GM12865 (cell line): ENCODE results near the gene PIWIL4.
"Not testable (repeated sequence)": the region's sequence is repeated elsewhere in the genome, so short reads cannot be mapped to it uniquely, and the experiment has no call there.

ENCODE experiments used
- DNase-seq: peaks from one replicate; pipeline ENCODE4 v3.0.0; 2010; ENCODE audit warnings: low read depth
- H3K4me3 ChIP-seq: 2 replicates; pipeline ENCODE4 v1.5.1; 2011; ENCODE audit warnings: mild to moderate bottlenecking, low read depth, low read length, control low read depth
- CTCF ChIP-seq: IDR thresholded peaks from 2 replicates; pipeline ENCODE4 v1.5.1; 2011; ENCODE audit warnings: low read length, control low read depth, low read depth, inconsistent platforms; ENCODE audit not compliant: insufficient read depth; ENCODE audit errors: missing control alignments

PIWIL4 gene

GRCh38 chr11:94613120-94613519 is 46.0 kb downstream of the PIWIL4 start:
- H3K4me3 ChIP-seq = no peak overlapping the region
- DNase-seq = no peak
- TF ChIP-seq CTCF = no peak

DNA sequence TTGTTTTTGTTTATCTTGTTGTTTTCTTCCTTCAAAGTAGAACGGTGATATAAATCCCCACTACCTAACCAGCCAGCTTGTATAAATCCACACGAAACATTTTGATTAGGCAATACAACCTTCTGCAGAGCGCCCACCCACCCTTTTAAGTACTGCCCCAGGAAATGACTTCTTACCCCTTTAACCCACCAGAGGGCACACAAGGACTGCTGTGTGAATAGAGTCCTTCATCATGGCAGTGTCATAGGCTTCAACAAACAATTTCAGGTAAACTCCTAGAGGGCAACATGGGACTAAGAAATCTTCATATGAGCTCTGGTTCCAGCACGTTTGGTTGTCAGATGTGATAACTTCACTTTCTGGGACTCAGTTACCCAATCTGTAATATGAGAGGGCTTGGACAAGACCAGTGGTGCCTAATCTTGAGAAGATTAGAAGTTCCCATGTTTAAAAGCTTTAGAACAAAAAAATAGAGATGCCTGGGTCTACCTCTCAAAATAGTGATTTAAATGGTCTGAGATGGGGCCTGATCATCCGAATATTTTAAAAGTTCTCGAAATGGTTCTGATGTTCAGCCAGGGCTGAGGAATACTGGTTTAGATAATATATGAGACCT is 56.1 kb downstream of the PIWIL4 start:
- TF ChIP-seq CTCF = peak; percentile 58
- peak; percentile 61 for DNase-seq
- H3K4me3 ChIP-seq = no peak overlapping the region

DNA sequence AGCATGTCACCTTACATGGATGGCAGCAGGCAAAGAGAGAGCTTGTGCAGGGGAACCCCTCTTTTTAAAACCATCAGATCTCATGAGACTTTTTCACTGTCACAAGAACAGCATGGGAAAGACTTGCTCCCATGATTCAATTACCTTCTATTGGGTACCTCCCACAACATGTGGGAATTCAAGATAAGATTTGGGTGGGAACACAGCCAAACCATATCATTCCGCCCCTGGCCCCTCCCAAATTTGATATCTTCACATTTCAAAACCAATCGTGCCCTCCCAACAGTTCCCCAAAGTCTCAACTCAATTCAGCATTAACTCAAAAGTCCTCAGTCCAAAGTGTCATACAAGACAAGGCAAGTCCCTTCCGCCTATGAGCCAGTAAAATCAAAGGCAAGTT is 58.3 kb downstream of the PIWIL4 start:
- H3K4me3 ChIP-seq, DNase-seq: not testable (repeated sequence)

DNA sequence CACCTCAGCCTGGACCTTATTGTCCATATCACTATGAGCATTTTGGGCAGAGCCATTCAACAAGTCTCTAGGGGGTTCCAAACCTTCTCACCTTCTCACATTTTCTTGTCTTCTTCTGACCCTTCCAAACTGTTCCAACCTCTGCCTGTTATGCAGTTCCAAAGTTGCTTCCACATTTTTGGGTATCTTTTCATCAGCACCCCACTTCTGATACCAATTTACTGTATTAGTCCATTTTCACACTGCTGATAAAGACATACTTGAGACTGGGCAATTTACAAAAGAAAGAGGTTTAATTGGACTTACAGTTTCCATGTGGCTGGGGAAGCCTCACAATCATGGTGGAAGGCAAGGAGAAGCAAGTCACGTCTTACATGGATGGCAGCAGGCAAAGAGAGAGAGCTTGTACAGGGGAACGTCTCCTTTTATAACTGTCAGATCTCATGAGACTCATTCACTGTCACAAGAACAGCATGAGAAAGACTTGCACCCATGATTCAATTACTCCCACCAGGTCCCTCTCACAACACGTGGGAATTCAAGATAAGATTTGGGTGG is 59.9 kb downstream of the PIWIL4 start:
- not testable (repeated sequence) for DNase-seq, H3K4me3 ChIP-seq

DNA sequence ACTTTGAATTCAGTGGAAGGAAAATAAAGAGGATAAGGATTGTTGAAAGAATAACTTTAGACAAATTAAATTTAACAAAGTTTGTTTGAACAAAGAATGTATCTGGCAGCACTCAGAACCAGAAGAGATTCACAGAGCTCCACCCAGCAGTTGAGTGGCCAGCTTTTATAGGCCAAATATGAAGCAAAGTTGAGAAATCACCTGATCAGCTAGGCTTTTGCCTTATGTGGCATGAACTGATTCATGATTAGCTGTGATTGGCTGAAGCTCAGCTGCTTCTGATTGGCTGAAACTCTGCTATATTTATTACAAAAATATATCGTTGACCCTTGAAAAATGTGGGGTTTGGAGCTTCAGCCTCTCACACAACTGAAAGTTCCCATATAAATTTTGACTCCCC is 62.6 kb downstream of the PIWIL4 start:
- DNase-seq = no peak
- no peak overlapping the region for H3K4me3 ChIP-seq
- TF ChIP-seq CTCF = no peak

DNA sequence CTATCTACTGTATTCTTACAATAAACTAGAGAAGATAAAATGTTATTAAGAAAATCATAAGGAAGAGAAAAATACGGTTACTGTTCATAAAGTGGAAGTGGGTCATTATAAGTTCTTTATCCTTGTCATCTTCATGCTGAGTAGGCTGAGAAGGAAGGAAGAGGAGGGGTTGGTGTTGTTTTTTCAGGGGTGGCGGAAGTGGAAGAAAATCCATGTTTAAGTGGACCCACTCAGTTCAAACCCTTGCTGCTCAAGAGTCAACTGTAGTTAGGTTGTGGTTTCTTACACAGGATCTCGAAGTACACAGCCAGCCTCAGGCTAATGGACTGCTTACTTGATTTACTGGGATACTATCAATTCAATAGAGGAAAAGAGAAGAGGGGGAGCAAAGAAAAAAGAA is 63.1 kb downstream of the PIWIL4 start:
- no peak overlapping the region for H3K4me3 ChIP-seq
- DNase-seq = no peak
- no peak for TF ChIP-seq CTCF

GRCh38 chr11:94632356-94632755 is 65.2 kb downstream of the PIWIL4 start:
- TF ChIP-seq CTCF = no peak
- no peak for DNase-seq
- no peak overlapping the region for H3K4me3 ChIP-seq

DNA sequence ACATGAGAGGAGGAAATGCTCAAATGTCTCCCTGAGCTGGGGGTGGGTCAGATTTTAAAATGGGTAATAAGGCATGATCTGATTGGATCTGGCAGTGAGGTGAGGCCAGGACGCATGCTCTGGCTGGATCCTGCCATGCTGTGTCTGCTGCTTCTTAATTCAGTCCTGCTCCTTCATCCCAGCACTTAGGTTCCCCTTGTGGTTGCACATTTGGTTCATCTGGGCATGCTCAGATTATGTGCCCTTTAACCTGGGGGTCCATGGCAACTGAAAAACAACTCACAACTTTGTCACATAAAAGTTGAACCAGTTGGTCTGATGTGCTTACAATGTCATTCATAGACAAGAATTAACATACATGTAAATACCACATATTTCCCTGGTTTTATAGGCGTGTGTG is 67.9 kb downstream of the PIWIL4 start:
- no peak for TF ChIP-seq CTCF
- no peak overlapping the region for H3K4me3 ChIP-seq
- DNase-seq = no peak
